NB4 (cell line): ENCODE measurements around the gene HMG20A.
"Not testable (repeated sequence)": the region's sequence is repeated elsewhere in the genome, so short reads cannot be mapped to it uniquely, and the experiment has no call there.

ENCODE experiments used
- DNase-seq: peaks from one replicate; pipeline ENCODE4 v3.0.0; 2010; ENCODE audit warnings: low read depth
- H3K4me3 ChIP-seq: one replicate; pipeline ENCODE4 v1.5.1; 2011; ENCODE audit warnings: mild to moderate bottlenecking, low read depth, low read length, moderate library complexity
- CTCF ChIP-seq: IDR thresholded peaks from one replicate; pipeline ENCODE4 v1.5.1; 2012; ENCODE audit warnings: low read depth, low read length
- MAX ChIP-seq: IDR thresholded peaks from 2 replicates; pipeline ENCODE4 v1.6.1; 2011; ENCODE audit warnings: low read depth, low read length
- MYC ChIP-seq: IDR thresholded peaks from 2 replicates; pipeline ENCODE4 v1.6.1; 2011; ENCODE audit warnings: low read depth, low read length
- POLR2A ChIP-seq: IDR thresholded peaks from 2 replicates; pipeline ENCODE4 v1.6.1; 2011; ENCODE audit warnings: mild to moderate bottlenecking; ENCODE audit not compliant: insufficient read length; ENCODE audit errors: extremely low read depth

HMG20A gene

GRCh38 chr15:77398927-77399326 is 21.8 kb upstream of the HMG20A start:
- TF ChIP-seq MYC (no peak), CTCF (no peak), MAX (no peak), POLR2A (no peak)
- no peak overlapping the region for H3K4me3 ChIP-seq
- no peak for DNase-seq

- TF ChIP-seq MYC (no peak), CTCF (no peak), POLR2A (no peak), MAX (no peak)
- no peak overlapping the region for H3K4me3 ChIP-seq
- no peak for DNase-seq
These were observed 20.4 kb upstream of the HMG20A start for GRCh38 chr15:77400258-77400657.

- H3K4me3 ChIP-seq, result no peak overlapping the region
- TF ChIP-seq MYC, result no peak
- no peak for TF ChIP-seq MAX
- TF ChIP-seq POLR2A, result no peak
- TF ChIP-seq CTCF, result no peak
- DNase-seq, result no peak
These were observed 17.8 kb upstream of the HMG20A start for GRCh38 chr15:77402740-77403379.

- H3K4me3 ChIP-seq, result not testable (repeated sequence)
- peak; percentile 31 for DNase-seq
These were observed 14.4 kb upstream of the HMG20A start for GRCh38 chr15:77406173-77406759.

- H3K4me3 ChIP-seq, result no peak overlapping the region
- TF ChIP-seq POLR2A (no peak), MAX (no peak), CTCF (no peak)
- DNase-seq, result no peak
These were observed 13.8 kb upstream of the HMG20A start for GRCh38 chr15:77406846-77407245.

GRCh38 chr15:77409259-77410156 is 11.2 kb upstream of the HMG20A start:
- peak; percentile 65 for DNase-seq
- no peak for TF ChIP-seq CTCF
- TF ChIP-seq MAX, result peak; percentile 91
- H3K4me3 ChIP-seq, result no peak overlapping the region

GRCh38 chr15:77410157-77410500 is 10.6 kb upstream of the HMG20A start:
- not testable (repeated sequence) for DNase-seq, H3K4me3 ChIP-seq
